Sigmoid colon (tissue), 7 donors: ENCODE measurements around the gene HIBADH. TPM values are rescaled to one million over a fixed set of nuclear protein-coding genes. Genes with fewer than 3 reads are reported as not detected.

ENCODE experiments used
- DNase-seq: peaks from one replicate; pipeline ENCODE4 v3.0.0-alpha.2; 2019
- H3K27ac ChIP-seq, 4 donors: fragments of 200-600 bp; sonication (generic); one replicate each; pipeline ENCODE4 v1.5.1; 2016 to 2019; ENCODE audit warnings: mild to moderate bottlenecking in 1 of 4
- H3K27me3 ChIP-seq, 3 donors: fragments of 200-600 bp; sonication (generic); one replicate each; pipeline ENCODE4 v1.5.1; 2019; ENCODE audit warnings: mild to moderate bottlenecking in 1 of 3
- H3K36me3 ChIP-seq, 4 donors: fragments of 200-600 bp; sonication (generic); one replicate each; pipeline ENCODE4 v1.5.1; 2016 to 2019
- H3K4me1 ChIP-seq, 4 donors: fragments of 200-600 bp; sonication (generic); one replicate each; pipeline ENCODE4 v1.5.1; 2017 to 2019
- H3K4me3 ChIP-seq, 4 donors: fragments of 200-600 bp; sonication (generic); one replicate each; pipeline ENCODE4 v1.5.1; 2017 to 2019; ENCODE audit warnings: mild to moderate bottlenecking in 2 of 4, moderate library complexity in 1 of 4
- H3K9me3 ChIP-seq, 4 donors: fragments of 200-600 bp in 3 of 4; sonication (generic) in 3 of 4; one replicate each; pipeline versions ENCODE4 v1.5.1 to v1.6.1; 2013 to 2019
- EP300 ChIP-seq, 4 donors: sonication (generic); formaldehyde crosslinking; IDR thresholded peaks; one replicate each; pipeline ENCODE4 v1.6.1; 2017; ENCODE audit warnings: antibody characterized with exemption in 4 of 4
- POLR2A ChIP-seq, 2 donors: fragments of 450-650 bp; IDR thresholded peaks; one replicate each; pipeline ENCODE4 v1.6.1; 2016; ENCODE audit warnings: antibody characterized with exemption in 2 of 2, mild to moderate bottlenecking in 2 of 2, moderate library complexity in 2 of 2
- POLR2AphosphoS5 ChIP-seq, 4 donors: sonication (generic); formaldehyde crosslinking; IDR thresholded peaks; one replicate each; pipeline ENCODE4 v1.6.1; 2017; ENCODE audit warnings: antibody characterized with exemption in 4 of 4
- WGBS, 2 donors: extraction: QIAGEN DNeasy Blood & Tissue Kit; methylation state at CpG; one replicate each; pipeline ENCODE4 v1.1.7; 2013; 5-methylcytosine and 5-hydroxymethylcytosine counted together
- intact Hi-C: fragments of 100-400 bp; cut with DNase I; formaldehyde crosslinking; loops from one replicate; pipeline ENCODE4 v1.15.1; 2023
- polyA plus RNA-seq, 3 donors: library from polyadenylated mRNA; stranded (reverse); fragments of 200-250 nt; gene quantifications; one replicate each; pipeline ENCODE4 v1.2.3, GENCODE V29; 2013
- total RNA-seq, 4 donors: library from RNA; depleted of rRNA; stranded (reverse); fragments of >200 nt; gene quantifications; one replicate each; pipeline ENCODE4 v1.1.0, GENCODE V29; 2016
- TF ChIP-seq, protein P1 (sequence below), 4 experiments: fragments of 450-650 bp in 3 of 4; fragments of 200-600 bp in 1 of 4; IDR thresholded peaks; one replicate each; pipeline ENCODE4 v1.5.1; 2016 to 2019; ENCODE audit warnings: antibody characterized with exemption in 4 of 4, mild to moderate bottlenecking in 3 of 4, moderate library complexity in 2 of 4
- donor health status: healthy with polysubstance abuse.
- donor health status: Bipolar disorder and iron deficiency.
- donor health status: healthy.

The HIBADH gene
- total and polyA plus RNA-seq, 7 donors: 23.4 to 89.5 (median 63.5) TPM

DNA sequence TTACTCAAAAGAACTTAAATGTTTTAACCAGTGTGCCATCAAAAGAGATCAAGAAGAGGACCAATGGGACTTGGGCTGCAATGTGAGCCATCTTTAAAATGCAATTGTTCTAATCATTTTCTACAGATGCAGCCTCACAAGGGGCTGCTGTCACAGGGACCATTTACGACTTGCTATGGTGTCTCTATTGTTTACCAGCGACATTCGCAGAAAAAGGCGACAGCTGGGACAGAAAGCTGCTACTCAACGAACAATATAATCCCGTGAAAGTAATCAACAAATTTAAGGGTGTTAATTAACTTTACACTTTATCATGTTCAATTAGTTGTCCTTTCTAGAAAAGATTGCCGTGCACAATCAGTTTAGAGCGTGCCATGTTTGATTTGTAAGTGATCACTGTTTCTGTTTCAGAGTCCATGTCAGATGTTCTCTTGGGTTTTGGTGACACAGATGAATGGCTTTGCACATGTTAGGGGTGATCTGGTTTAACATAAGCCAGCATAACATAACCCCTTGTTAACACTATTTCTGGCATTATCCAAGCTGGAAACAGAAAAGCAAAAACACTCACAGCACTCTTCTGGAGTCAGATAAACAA, 110.8 kb downstream of the HIBADH start:
- H3K27ac ChIP-seq: no peak overlapping the region
- 89% methylated on average over 8 of the region's 8 CpGs for WGBS, 2 donors
- intact Hi-C loops: no loop called here
- DNase-seq: no peak
- H3K36me3 ChIP-seq: no peaks in the 10 kb centered on the region
- no peaks in the 10 kb centered on the region for H3K27me3 ChIP-seq
- no peak overlapping the region for H3K4me3 ChIP-seq
- TF ChIP-seq POLR2AphosphoS5 (IDR thresholded peaks at IDR 0.05) (no peak), POLR2A (IDR thresholded peaks at IDR 0.05) (no peak), EP300 (IDR thresholded peaks at IDR 0.05) (no peak)
- TF ChIP-seq, protein P1, sequence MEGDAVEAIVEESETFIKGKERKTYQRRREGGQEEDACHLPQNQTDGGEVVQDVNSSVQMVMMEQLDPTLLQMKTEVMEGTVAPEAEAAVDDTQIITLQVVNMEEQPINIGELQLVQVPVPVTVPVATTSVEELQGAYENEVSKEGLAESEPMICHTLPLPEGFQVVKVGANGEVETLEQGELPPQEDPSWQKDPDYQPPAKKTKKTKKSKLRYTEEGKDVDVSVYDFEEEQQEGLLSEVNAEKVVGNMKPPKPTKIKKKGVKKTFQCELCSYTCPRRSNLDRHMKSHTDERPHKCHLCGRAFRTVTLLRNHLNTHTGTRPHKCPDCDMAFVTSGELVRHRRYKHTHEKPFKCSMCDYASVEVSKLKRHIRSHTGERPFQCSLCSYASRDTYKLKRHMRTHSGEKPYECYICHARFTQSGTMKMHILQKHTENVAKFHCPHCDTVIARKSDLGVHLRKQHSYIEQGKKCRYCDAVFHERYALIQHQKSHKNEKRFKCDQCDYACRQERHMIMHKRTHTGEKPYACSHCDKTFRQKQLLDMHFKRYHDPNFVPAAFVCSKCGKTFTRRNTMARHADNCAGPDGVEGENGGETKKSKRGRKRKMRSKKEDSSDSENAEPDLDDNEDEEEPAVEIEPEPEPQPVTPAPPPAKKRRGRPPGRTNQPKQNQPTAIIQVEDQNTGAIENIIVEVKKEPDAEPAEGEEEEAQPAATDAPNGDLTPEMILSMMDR (IDR thresholded peaks at IDR 0.05): no peak
- H3K9me3 ChIP-seq: no peaks in the 10 kb centered on the region
- H3K4me1 ChIP-seq: peaks cover 0 to 7% (median 0%) of the 10 kb centered on the region in 4 donors

DNA sequence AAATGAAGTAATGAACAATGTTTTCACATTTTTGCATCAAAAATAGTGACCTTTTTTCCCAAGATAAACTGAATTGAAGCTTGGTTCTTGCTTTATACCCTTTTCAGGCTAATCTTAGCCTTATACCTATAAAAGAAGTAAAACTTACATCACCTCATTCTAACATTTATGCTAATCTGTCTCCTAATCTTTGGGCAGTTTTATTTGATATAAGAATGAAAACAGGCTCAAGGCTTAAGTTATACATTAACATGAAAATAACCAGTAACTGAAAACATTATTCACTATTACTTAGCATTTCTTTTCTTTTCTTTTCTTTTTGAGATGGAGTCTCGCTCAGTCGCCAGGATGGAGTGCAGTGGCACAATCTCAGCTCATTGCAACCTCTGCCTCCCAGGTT, 113.1 kb downstream of the HIBADH start:
- Histone ChIP-seq H3K9me3 (no peaks in the 10 kb centered on the region), H3K4me3 (no peak overlapping the region), H3K4me1 (peaks cover 0 to 7% (median 0%) of the 10 kb centered on the region in 4 donors), H3K27ac (no peak overlapping the region), H3K36me3 (no peaks in the 10 kb centered on the region), H3K27me3 (no peaks in the 10 kb centered on the region)
- WGBS, 2 donors: 97 to 99% methylated on average over 2 of the region's 2 CpGs
- intact Hi-C loops: no loop called here
- TF ChIP-seq POLR2A (IDR thresholded peaks at IDR 0.05) (no peak), EP300 (IDR thresholded peaks at IDR 0.05) (no peak), POLR2AphosphoS5 (IDR thresholded peaks at IDR 0.05) (no peak)
- TF ChIP-seq, protein P1 (IDR thresholded peaks at IDR 0.05): no peak
- DNase-seq: no peak

DNA sequence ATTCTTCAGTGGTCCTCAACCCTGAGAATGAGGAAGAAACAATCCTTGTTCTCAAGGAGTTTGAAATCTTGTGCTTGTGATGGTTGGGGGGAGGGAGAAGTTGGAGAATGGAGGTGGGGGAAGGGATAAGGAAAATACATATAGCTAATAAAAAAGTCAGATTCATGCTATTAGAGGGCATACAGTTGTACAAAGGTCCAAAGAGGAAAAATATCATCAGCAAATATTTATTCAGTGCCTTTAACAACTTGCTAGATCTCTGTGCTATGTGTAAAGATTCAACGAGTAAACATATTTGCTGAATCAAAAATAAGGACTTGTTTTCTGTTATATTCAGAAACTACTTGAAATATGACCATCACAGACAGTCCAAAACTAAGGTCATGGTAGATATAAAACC, 114.4 kb downstream of the HIBADH start:
- no peak for TF ChIP-seq POLR2A (IDR thresholded peaks at IDR 0.05)
- TF ChIP-seq POLR2AphosphoS5 (IDR thresholded peaks at IDR 0.05): no peak
- TF ChIP-seq, protein P1 (IDR thresholded peaks at IDR 0.05): no peak
- TF ChIP-seq EP300 (IDR thresholded peaks at IDR 0.05): no peak
- DNase-seq: no peak
- intact Hi-C loops: no loop called here
- Histone ChIP-seq H3K4me1 (peaks cover 0 to 2% (median 0%) of the 10 kb centered on the region in 4 donors), H3K27ac (no peak overlapping the region), H3K9me3 (no peaks in the 10 kb centered on the region), H3K4me3 (no peak overlapping the region), H3K36me3 (no peaks in the 10 kb centered on the region), H3K27me3 (no peaks in the 10 kb centered on the region)
- 52 to 70% methylated on average over 1 of the region's 1 CpG for WGBS, 2 donors

DNA sequence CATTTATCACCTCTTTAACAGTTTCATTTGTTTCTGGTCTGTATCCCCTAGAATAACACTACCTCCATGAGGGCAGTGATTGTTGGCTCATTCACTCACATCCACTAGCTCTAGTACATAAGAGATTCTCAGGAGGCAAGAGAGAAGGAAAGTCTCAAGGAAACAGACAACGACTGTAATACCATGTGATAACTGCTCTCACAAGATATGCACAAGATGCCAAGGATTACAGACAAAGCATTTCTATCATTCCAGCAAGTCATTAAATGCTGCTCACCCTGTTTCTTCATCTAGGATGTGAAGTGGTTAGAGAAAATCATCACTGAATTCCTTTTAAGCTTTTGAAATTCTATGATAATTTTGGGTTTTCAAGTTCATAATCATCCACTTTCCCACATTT, 115.3 kb downstream of the HIBADH start:
- no peak for DNase-seq
- intact Hi-C loops: no loop called here
- Histone ChIP-seq H3K9me3 (no peaks in the 10 kb centered on the region), H3K4me3 (no peak overlapping the region), H3K36me3 (peaks cover 0 to 6% (median 0%) of the 10 kb centered on the region in 4 donors), H3K4me1 (no peaks in the 10 kb centered on the region), H3K27ac (no peak overlapping the region), H3K27me3 (no peaks in the 10 kb centered on the region)
- WGBS, 2 donors: 60% methylated on average over 1 of the region's 1 CpG
- TF ChIP-seq POLR2AphosphoS5 (IDR thresholded peaks at IDR 0.05): no peak
- no peak for TF ChIP-seq EP300 (IDR thresholded peaks at IDR 0.05)
- TF ChIP-seq, protein P1 (IDR thresholded peaks at IDR 0.05): no peak
- TF ChIP-seq POLR2A (IDR thresholded peaks at IDR 0.05): no peak

DNA sequence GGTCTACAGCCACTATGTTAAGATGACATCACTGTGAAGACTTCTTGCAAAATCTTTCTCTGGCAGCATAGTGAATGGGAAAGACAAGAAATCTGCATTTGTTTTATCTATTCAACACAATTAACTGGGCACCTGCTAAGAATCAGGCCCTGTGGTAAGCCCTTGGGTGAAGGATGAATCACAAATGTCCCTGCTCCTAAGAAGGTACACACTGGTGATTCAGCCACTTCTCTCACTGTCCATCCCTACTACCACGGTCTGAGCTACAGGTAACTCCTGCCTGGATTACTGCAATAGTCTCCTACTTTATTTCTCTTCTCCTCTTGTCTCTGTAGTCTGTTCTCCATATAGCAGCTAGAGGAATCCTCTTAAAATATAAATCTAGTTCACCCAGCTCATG, 116.1 kb downstream of the HIBADH start:
- H3K4me1 ChIP-seq: no peaks in the 10 kb centered on the region
- no peak for DNase-seq
- H3K27me3 ChIP-seq: no peaks in the 10 kb centered on the region
- peaks cover 0 to 12% (median under 1%) of the 10 kb centered on the region in 4 donors for H3K36me3 ChIP-seq
- H3K27ac ChIP-seq: no peak overlapping the region
- intact Hi-C loops: no loop called here
- H3K4me3 ChIP-seq: no peak overlapping the region
- TF ChIP-seq, protein P1 (IDR thresholded peaks at IDR 0.05): no peak
- no peak for TF ChIP-seq EP300 (IDR thresholded peaks at IDR 0.05)
- TF ChIP-seq POLR2AphosphoS5 (IDR thresholded peaks at IDR 0.05): no peak
- TF ChIP-seq POLR2A (IDR thresholded peaks at IDR 0.05): no peak
- WGBS, 2 donors: 94 to 96% methylated on average over 1 of the region's 1 CpG
- no peaks in the 10 kb centered on the region for H3K9me3 ChIP-seq
